Astrocyte (in vitro differentiated cells and primary cell): ENCODE results near the gene PHAX. TPM values are rescaled to one million over a fixed set of nuclear protein-coding genes. Genes with fewer than 3 reads are reported as not detected.

ENCODE experiments used
- DNase-seq: peaks from one replicate; pipeline ENCODE4 v3.0.0-alpha.2; 2010; ENCODE audit warnings: low read depth
- FAIRE-seq: peaks from 2 replicates; lab custom pipeline; 2011; peaks lifted over from hg19 to GRCh38; lab: Jason Lieb, UNC
- H2AFZ ChIP-seq: 2 replicates; pipeline ENCODE4 v1.6.0; 2012; ENCODE audit warnings: low read depth, low read length, inconsistent platforms
- H3K27ac ChIP-seq: 2 replicates; pipeline ENCODE4 v1.5.1; 2011; ENCODE audit warnings: low read depth, low read length, inconsistent platforms
- H3K27me3 ChIP-seq: 2 replicates; pipeline ENCODE4 v1.6.0; 2011; ENCODE audit warnings: low read length, inconsistent platforms; ENCODE audit not compliant: insufficient read depth
- H3K36me3 ChIP-seq: 2 replicates; pipeline ENCODE4 v1.5.1; 2011; ENCODE audit warnings: low read length, inconsistent platforms; ENCODE audit not compliant: insufficient read depth
- H3K4me1 ChIP-seq: 2 replicates; pipeline ENCODE4 v1.5.1; 2011; ENCODE audit warnings: low read length, inconsistent platforms; ENCODE audit not compliant: insufficient read depth
- H3K4me2 ChIP-seq: 2 replicates; pipeline ENCODE4 v1.6.0; 2012; ENCODE audit warnings: low read length, inconsistent platforms
- H3K4me3 ChIP-seq: 2 replicates; pipeline ENCODE4 v1.5.1; 2011; ENCODE audit warnings: low read depth, mild to moderate bottlenecking, low read length, inconsistent platforms; ENCODE audit not compliant: insufficient read depth
- H3K79me2 ChIP-seq: 2 replicates; pipeline ENCODE4 v1.6.0; 2012; ENCODE audit warnings: mild to moderate bottlenecking, low read length, inconsistent platforms; ENCODE audit not compliant: insufficient read depth
- H3K9ac ChIP-seq: 2 replicates; pipeline ENCODE4 v1.6.0; 2012; ENCODE audit warnings: mild to moderate bottlenecking, low read length, inconsistent platforms
- H3K9me3 ChIP-seq: 2 replicates; pipeline ENCODE4 v1.5.1; 2012; ENCODE audit warnings: low read depth, mild to moderate bottlenecking, low read length, inconsistent platforms; ENCODE audit not compliant: insufficient read depth
- H4K20me1 ChIP-seq: 2 replicates; pipeline ENCODE4 v1.6.0; 2012; ENCODE audit warnings: low read length, inconsistent platforms; ENCODE audit not compliant: insufficient read depth
- H3K27ac Mint-ChIP-seq: one replicate; pipeline ENCODE4 v1.8.0; 2021; ENCODE audit warnings: mild to moderate bottlenecking, mixed read lengths; ENCODE audit not compliant: unreplicated experiment
- H3K27me3 Mint-ChIP-seq: one replicate; pipeline ENCODE4 v1.8.0; 2021; ENCODE audit warnings: low read depth, mixed read lengths; ENCODE audit not compliant: unreplicated experiment
- H3K36me3 Mint-ChIP-seq: one replicate; pipeline ENCODE4 v1.8.0; 2021; ENCODE audit warnings: low read depth, mixed read lengths; ENCODE audit not compliant: unreplicated experiment
- H3K4me1 Mint-ChIP-seq: one replicate; pipeline ENCODE4 v1.8.0; 2021; ENCODE audit warnings: low read depth, mixed read lengths; ENCODE audit not compliant: unreplicated experiment
- H3K4me3 Mint-ChIP-seq: one replicate; pipeline ENCODE4 v1.8.0; 2021; ENCODE audit warnings: mild to moderate bottlenecking, moderate library complexity, mixed read lengths; ENCODE audit not compliant: unreplicated experiment
- H3K9me3 Mint-ChIP-seq: one replicate; pipeline ENCODE4 v1.8.0; 2021; ENCODE audit warnings: mild to moderate bottlenecking, mixed read lengths; ENCODE audit not compliant: unreplicated experiment
- EZH2 ChIP-seq: IDR thresholded peaks from 2 replicates; pipeline ENCODE4 v1.6.1; 2012; ENCODE audit warnings: mild to moderate bottlenecking, low read length, inconsistent platforms; ENCODE audit not compliant: insufficient read depth
- total RNA-seq: library from RNA; stranded (reverse); gene quantifications from 2 replicates; pipeline ENCODE4 v1.2.1, GENCODE V29; 2021
- TF ChIP-seq, protein P1 (sequence below): IDR thresholded peaks from 2 replicates; pipeline ENCODE4 v1.5.1; 2011; ENCODE audit warnings: low read depth, mild to moderate bottlenecking, inconsistent platforms, low read length, moderate library complexity; ENCODE audit not compliant: insufficient read depth

Gene PHAX
- total RNA-seq, 1 donor from 2014 or later, result 58.1 TPM

- Histone ChIP-seq H3K4me1 (peaks cover under 1% of the 10 kb centered on the region), H3K27ac (no peak overlapping the region), H3K79me2 (peaks cover 93% of the 10 kb centered on the region), H4K20me1 (peaks cover 42% of the 10 kb centered on the region), H3K4me3 (no peak overlapping the region), H3K4me2 (peak overlapping the region; percentile 19), H3K27me3 (no peaks in the 10 kb centered on the region), H3K36me3 (peaks cover 29% of the 10 kb centered on the region), H3K9ac (no peak overlapping the region), H2AFZ (no peak overlapping the region), H3K9me3 (no peaks in the 10 kb centered on the region)
- TF ChIP-seq, protein P1, sequence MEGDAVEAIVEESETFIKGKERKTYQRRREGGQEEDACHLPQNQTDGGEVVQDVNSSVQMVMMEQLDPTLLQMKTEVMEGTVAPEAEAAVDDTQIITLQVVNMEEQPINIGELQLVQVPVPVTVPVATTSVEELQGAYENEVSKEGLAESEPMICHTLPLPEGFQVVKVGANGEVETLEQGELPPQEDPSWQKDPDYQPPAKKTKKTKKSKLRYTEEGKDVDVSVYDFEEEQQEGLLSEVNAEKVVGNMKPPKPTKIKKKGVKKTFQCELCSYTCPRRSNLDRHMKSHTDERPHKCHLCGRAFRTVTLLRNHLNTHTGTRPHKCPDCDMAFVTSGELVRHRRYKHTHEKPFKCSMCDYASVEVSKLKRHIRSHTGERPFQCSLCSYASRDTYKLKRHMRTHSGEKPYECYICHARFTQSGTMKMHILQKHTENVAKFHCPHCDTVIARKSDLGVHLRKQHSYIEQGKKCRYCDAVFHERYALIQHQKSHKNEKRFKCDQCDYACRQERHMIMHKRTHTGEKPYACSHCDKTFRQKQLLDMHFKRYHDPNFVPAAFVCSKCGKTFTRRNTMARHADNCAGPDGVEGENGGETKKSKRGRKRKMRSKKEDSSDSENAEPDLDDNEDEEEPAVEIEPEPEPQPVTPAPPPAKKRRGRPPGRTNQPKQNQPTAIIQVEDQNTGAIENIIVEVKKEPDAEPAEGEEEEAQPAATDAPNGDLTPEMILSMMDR, result no peak
- no peak for TF ChIP-seq EZH2
- peak overlapping the region; percentile 11 for H3K4me3 Mint-ChIP-seq
- no peaks in the 10 kb centered on the region for H3K27me3 Mint-ChIP-seq
- FAIRE-seq (no peak), DNase-seq (no peak)
- H3K36me3 Mint-ChIP-seq, result peaks cover 9% of the 10 kb centered on the region
- H3K9me3 Mint-ChIP-seq, result no peaks in the 10 kb centered on the region
- H3K27ac Mint-ChIP-seq, result no peak overlapping the region
- peaks cover 6% of the 10 kb centered on the region for H3K4me1 Mint-ChIP-seq
Observed at GRCh38 chr5:126605525-126605924, 4.8 kb downstream of the PHAX start.

DNA sequence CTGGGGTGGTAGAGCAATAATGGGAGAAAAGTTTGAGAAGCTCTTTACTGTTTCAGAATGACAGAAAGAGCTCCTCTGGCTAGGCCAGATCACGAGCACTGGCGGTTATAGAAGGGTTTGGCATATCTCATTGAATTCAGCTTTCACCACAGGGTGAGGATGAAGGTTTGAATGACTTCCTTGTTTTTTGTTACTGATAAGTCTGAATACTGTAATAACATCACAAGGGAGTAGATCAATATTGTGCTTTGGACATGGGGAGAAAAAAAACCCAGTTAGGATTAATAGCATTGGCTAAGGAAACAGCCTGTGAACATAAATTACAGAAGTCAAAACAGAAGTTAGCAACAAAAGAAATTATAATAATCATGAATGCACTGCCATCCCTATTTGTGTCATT lies 9.4 kb downstream of the PHAX start:
- H3K27ac Mint-ChIP-seq, result no peak overlapping the region
- TF ChIP-seq, protein P1, result no peak
- no peak for TF ChIP-seq EZH2
- peaks cover 9% of the 10 kb centered on the region for H3K36me3 Mint-ChIP-seq
- DNase-seq (no peak), FAIRE-seq (no peak)
- Histone ChIP-seq H3K36me3 (peaks cover 26% of the 10 kb centered on the region), H3K9me3 (no peaks in the 10 kb centered on the region), H3K27ac (no peak overlapping the region), H3K4me3 (no peak overlapping the region), H3K4me1 (no peaks in the 10 kb centered on the region), H3K27me3 (no peaks in the 10 kb centered on the region), H3K79me2 (peaks cover 94% of the 10 kb centered on the region), H2AFZ (no peak overlapping the region), H3K4me2 (no peak overlapping the region), H3K9ac (no peak overlapping the region), H4K20me1 (peaks cover 44% of the 10 kb centered on the region)
- H3K9me3 Mint-ChIP-seq, result no peaks in the 10 kb centered on the region
- no peaks in the 10 kb centered on the region for H3K27me3 Mint-ChIP-seq
- H3K4me3 Mint-ChIP-seq, result no peak overlapping the region
- peaks cover 4% of the 10 kb centered on the region for H3K4me1 Mint-ChIP-seq

DNA sequence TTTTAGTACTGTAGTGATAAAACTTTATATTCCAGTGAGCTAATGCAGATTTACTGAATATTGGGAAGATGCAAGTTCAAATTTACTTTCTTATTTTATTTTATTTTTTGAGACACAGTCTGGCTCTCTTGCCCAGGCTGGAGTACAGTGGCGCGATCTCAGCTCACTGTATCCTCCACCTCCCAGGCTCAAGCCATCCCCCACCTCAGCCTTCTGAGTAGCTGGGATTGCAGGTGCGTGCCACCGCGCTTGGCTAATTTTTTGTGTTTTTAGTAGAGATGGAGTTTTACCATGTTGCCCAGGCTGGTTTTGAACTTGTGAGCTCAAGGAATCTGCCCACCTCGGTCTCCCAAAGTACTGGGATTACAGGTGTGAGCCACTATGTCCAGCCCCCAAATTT lies 9.9 kb downstream of the PHAX start:
- no peak overlapping the region for H3K27ac Mint-ChIP-seq
- peaks cover 44% of the 10 kb centered on the region for H4K20me1 ChIP-seq
- H3K9me3 ChIP-seq, result no peaks in the 10 kb centered on the region
- H3K27ac ChIP-seq, result no peak overlapping the region
- peaks cover 4% of the 10 kb centered on the region for H3K4me1 Mint-ChIP-seq
- H3K27me3 ChIP-seq, result no peaks in the 10 kb centered on the region
- no peak for FAIRE-seq
- H3K79me2 ChIP-seq, result peaks cover 94% of the 10 kb centered on the region
- H2AFZ ChIP-seq, result no peak overlapping the region
- H3K4me3 Mint-ChIP-seq, result no peak overlapping the region
- H3K4me3 ChIP-seq, result no peak overlapping the region
- no peak overlapping the region for H3K9ac ChIP-seq
- no peaks in the 10 kb centered on the region for H3K4me1 ChIP-seq
- DNase-seq, result no peak
- H3K4me2 ChIP-seq, result no peak overlapping the region
- H3K27me3 Mint-ChIP-seq, result no peaks in the 10 kb centered on the region
- H3K36me3 ChIP-seq, result peaks cover 22% of the 10 kb centered on the region
- no peak for TF ChIP-seq EZH2
- TF ChIP-seq, protein P1, result no peak
- H3K9me3 Mint-ChIP-seq, result no peaks in the 10 kb centered on the region
- H3K36me3 Mint-ChIP-seq, result peaks cover 12% of the 10 kb centered on the region
